EL (cell line): ENCODE data around the gene CTBP2.
"Not testable (repeated sequence)": the region's sequence is repeated elsewhere in the genome, so short reads cannot be mapped to it uniquely, and the experiment has no call there.

Experiments used
- DNase-seq: peaks from one replicate; pipeline ENCODE4 v3.0.0-alpha.2; 2016

CTBP2 gene

GRCh38 chr10:124993345-124993708 is 167.0 kb downstream of the CTBP2 start:
- DNase-seq, result no peak

- peak; percentile 68 for DNase-seq
Observed at GRCh38 chr10:124992462-124993344, 167.7 kb downstream of the CTBP2 start.

- no peak for DNase-seq
Observed at GRCh38 chr10:124991835-124992234, 168.5 kb downstream of the CTBP2 start.

- DNase-seq, result no peak
Observed at GRCh38 chr10:124990671-124991625, 169.4 kb downstream of the CTBP2 start.

- peak; percentile 70 for DNase-seq
Observed at GRCh38 chr10:124989526-124989925, 170.8 kb downstream of the CTBP2 start.

GRCh38 chr10:124988753-124989152 is 171.6 kb downstream of the CTBP2 start:
- DNase-seq, result not testable (repeated sequence)

- DNase-seq, result no peak
Observed at GRCh38 chr10:124987788-124988187, 172.6 kb downstream of the CTBP2 start.

GRCh38 chr10:124985162-124985561 is 175.2 kb downstream of the CTBP2 start:
- DNase-seq, result no peak

- DNase-seq, result no peak
Observed at GRCh38 chr10:124984376-124984775, 176.0 kb downstream of the CTBP2 start.

- DNase-seq, result peak; percentile 37
Observed at GRCh38 chr10:124983321-124983720, 177.0 kb downstream of the CTBP2 start.

- DNase-seq, result no peak
Observed at GRCh38 chr10:124978376-124978725, 182.0 kb downstream of the CTBP2 start.

- no peak for DNase-seq
Observed at GRCh38 chr10:124977648-124978375, 182.6 kb downstream of the CTBP2 start.

GRCh38 chr10:124977161-124977560 is 183.2 kb downstream of the CTBP2 start:
- DNase-seq, result no peak

- peak; percentile 61 for DNase-seq
Observed at GRCh38 chr10:124975977-124976514, 184.3 kb downstream of the CTBP2 start.

- no peak for DNase-seq
Observed at GRCh38 chr10:124974131-124974530, 186.2 kb downstream of the CTBP2 start.

GRCh38 chr10:124972637-124973036 is 187.7 kb downstream of the CTBP2 start:
- no peak for DNase-seq

GRCh38 chr10:124971276-124971675 is 189.1 kb downstream of the CTBP2 start:
- no peak for DNase-seq

GRCh38 chr10:124967255-124967654 is 193.1 kb downstream of the CTBP2 start:
- DNase-seq, result no peak

- no peak for DNase-seq
Observed at GRCh38 chr10:124966008-124966407, 194.4 kb downstream of the CTBP2 start.

- no peak for DNase-seq
Observed at GRCh38 chr10:124963866-124964720, 196.3 kb downstream of the CTBP2 start.

GRCh38 chr10:124962421-124962820 is 197.9 kb downstream of the CTBP2 start:
- DNase-seq, result no peak

- DNase-seq, result no peak
Observed at GRCh38 chr10:124961248-124961570, 199.2 kb downstream of the CTBP2 start.
